GM21825 (cell line): ENCODE results near the gene AMZ2.
A peak's percentile ranks its signal among the peaks of the same experiment; 100 is the strongest.
"Not testable (repeated sequence)": the region's sequence is repeated elsewhere in the genome, so short reads cannot be mapped to it uniquely, and the experiment has no call there.

Experiments
- ATAC-seq: cut with Tn5 transposase; IDR thresholded peaks from one replicate; pipeline ENCODE4 v1.9.1; 2021; ENCODE audit warnings: mild to moderate bottlenecking, moderate library complexity; ENCODE audit not compliant: unreplicated experiment

Gene AMZ2

DNA sequence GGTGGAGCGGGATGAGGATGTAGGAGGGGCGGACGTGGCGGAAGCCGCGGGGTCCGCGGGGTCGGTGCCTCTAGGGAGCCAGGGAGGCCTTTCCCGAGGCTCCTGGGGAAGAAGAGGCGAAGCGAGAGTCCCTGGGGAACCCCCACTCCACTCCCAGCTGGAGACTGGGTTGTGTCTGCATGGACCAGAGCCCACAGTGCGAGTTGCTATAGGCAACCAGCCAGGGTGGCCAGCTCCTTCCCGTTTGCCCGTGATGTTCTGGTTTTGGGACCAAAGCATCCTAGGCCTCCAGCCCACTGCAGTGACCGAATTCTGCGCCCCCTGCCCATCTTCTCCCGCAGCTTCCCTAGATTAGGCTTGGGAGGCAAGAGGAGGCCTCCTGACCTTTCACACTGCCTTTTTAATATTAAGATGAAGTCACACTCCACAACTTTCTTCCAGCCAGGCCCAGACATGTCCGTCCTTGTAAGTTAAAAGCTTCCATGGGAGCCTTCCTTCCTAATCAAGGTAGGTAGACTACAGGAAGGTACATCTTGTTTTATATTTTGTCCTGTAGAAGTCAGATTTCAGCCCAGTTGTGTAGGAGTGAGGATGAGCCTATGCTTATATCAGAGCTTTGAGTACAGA, 469 bp downstream of the AMZ2 start:
- peak; percentile 26 for ATAC-seq

DNA sequence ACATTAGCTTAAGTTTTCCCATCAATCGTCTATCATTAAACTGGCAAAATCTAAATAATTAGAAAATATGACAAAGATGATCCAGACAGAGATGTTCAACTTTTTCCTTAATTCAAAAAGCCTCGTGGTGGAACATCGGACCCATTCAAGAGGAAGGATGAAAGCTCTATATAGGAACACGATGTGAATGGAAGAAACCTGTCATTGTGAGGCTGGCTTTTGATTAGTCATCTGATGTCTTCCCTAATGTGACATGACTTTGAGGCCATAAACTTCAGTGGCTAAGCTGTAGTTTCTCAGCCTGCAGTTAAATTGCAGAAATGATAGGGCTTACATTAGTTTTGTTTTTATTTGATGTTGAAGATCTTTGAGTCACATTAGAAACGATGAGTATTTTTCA, 1.0 kb downstream of the AMZ2 start:
- ATAC-seq, result no peak

- ATAC-seq, result no peak
Observed at GRCh38 chr17:68249354-68249765, 1.5 kb downstream of the AMZ2 start.

- ATAC-seq, result not testable (repeated sequence)
Observed at GRCh38 chr17:68253426-68253825, 5.6 kb downstream of the AMZ2 start.

DNA sequence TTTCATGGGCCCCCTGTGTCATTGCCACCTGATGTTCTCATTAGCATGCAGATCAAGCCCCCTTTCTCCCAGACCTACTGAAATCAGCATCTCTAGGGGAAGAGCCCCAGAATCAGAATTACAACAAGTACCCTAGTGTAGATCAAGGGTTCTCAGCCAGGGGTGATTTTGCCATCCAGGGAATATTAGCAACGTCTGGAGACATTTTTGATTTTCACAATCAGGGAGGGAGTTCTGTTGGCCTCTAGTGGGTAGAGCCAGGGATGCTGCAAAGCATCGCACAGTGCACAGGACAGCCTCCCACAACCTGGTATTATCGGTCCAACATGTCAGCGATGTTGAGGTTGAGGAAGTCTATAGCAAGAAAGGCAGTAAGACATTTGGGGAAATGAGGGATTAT, 7.3 kb downstream of the AMZ2 start:
- no peak for ATAC-seq

DNA sequence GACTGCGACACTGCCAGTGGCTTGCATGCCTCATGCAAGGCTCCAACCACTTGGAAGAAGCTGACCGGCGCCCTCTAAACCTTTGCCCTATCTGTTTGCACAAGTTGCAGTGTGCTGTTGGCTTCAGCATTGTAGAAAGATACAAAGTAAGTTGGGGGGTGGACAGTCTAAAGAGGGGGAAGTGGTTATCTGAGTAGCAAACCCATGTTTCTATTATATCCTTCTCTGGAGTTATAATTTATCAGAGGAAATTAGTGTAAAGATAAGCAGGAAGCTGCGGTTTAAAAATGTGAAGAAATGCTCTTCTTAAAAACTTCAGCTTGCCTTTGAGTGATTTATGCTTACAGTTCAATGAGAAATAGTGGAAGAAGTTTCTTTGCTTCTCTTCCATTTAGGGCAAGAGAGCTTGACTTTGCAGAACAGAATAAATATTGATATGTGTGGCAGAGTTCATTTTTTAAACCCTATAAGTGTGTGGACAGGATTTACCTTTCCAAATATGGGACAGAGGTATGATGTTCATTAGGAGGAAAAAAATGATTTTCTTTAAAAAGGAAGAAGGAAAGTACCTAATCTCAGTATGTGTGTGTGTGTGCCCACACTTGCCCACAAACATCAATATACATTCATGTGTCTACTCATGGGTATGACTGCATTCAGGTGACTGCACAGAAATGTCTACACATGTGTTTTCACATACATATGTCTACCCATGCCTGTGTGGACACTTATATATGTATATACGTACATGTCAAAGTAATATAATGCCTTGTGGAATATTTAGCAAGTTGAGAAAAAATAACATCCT, 8.1 kb downstream of the AMZ2 start:
- no peak for ATAC-seq

- not testable (repeated sequence) for ATAC-seq
Observed at GRCh38 chr17:68256701-68257100, 8.9 kb downstream of the AMZ2 start.

DNA sequence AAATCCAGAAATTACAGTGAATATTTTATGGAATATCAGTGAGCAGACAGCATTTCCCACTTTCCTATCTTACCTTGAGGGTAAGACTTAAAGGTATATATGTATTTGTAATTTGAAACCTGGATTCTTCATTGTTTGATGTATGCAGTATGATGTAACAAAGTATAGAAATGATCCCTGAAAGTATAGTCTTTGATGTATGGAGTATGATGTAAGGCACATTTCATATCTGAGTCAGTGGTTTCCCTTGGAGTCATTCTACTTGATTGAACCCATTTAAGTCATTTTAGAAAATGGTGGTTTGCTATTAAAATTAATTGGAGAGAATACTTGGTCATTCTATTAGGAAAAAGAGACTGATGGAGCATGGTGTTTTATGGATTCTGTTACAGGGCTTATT, 10.1 kb downstream of the AMZ2 start:
- no peak for ATAC-seq

DNA sequence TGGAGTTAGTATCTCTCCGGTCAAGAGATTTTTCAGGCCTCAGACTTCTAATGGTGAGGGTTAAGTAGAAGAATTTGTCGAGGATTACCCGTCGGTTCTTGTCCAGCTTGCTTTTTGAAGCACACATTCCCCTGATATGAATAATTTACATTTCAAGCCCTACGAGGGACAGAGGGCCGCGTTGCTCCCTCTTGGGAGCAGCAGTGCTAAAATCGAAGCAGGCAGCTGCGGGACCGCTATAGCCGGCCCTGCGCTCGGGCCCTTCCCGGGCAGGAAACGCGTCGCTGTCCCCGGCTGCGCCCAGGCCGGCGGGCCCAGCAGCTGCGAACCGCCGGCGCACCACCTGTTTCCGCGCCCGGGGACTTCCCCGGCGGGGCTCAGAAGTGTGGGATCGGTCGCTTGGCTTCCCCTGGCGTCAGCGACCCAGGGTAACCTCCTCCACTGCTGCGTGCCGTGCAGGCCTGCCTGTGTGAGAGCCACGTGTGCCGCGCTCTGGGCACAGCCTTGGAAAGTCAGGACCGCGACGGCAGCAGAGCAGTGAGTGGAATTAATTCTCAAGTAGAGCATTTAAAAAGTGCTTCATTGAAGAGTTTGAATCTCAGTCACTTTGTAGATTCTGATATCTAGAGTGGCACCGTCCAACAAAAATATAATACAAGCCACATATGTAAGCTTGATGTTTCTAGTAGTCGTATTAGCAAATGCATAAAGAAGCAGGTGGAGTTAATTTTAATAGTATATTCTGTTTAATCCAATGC, 11.2 kb downstream of the AMZ2 start:
- ATAC-seq, result peak; percentile 91

DNA sequence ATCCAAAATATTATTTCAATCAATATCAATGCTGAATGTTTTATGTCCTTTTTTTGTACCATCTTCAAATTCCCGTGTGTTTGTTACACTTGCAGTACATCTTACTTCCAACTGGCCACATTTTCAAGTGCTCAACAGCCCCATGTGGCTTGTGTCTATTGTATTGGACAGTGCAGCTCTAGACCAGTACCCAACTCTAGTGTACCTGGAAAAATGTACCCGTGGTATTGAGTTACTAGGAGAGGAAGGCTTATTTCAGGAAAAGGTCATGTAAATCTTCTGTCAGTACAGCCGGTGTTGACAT, 11.8 kb downstream of the AMZ2 start:
- not testable (repeated sequence) for ATAC-seq

GRCh38 chr17:68260051-68260762, 12.4 kb downstream of the AMZ2 start:
- ATAC-seq, result no peak

DNA sequence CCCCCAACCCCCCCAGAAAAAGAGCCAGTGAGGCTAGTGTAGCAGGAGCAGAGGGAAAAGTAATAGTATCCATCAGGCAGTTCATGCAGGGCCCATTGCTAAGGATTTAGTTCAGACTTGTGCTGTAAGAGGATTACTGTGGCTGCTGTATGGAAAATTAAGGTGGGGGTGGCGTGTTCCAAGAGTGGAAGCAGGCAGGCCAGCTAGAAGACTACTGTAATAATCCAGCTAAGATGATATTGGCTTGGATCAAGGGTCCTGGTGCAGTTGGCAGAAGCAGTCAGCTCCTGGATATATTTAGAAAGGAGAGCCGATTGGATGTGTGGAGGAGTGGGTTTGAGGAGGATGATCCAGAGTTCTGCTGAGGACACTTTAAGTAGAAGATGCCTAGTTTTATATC, 14.6 kb downstream of the AMZ2 start:
- not testable (repeated sequence) for ATAC-seq

DNA sequence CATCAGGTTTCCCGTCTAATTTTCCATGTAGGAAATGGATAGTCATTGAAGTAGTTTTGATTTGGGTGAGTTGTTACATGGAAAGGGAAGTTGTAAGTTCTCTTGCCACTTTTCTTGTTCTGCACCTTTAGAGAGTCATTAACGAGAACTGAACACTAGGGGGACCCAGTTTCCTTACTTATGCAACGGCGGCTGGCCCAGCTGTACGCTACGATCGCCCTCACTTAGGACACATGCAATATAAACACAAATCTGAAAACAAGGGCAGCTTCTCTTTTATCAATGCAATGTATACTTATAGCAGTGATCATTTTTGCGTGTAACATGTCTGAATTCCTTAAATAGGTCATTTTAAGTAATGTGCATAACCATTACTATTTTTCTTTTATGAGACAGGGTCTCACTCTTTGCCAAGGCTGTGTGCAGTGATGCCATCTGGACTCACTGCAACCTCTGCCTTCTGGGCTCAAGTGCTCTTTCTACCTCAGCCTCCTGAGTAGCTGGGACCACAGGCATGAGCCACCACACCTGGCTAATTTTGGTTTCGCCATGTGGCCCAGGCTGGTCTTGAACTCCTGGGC, 15.3 kb downstream of the AMZ2 start:
- not testable (repeated sequence) for ATAC-seq

GRCh38 chr17:68265833-68266232, 18.0 kb downstream of the AMZ2 start:
- ATAC-seq, result not testable (repeated sequence)

GRCh38 chr17:68273722-68274121, 25.9 kb downstream of the AMZ2 start:
- no peak for ATAC-seq

DNA sequence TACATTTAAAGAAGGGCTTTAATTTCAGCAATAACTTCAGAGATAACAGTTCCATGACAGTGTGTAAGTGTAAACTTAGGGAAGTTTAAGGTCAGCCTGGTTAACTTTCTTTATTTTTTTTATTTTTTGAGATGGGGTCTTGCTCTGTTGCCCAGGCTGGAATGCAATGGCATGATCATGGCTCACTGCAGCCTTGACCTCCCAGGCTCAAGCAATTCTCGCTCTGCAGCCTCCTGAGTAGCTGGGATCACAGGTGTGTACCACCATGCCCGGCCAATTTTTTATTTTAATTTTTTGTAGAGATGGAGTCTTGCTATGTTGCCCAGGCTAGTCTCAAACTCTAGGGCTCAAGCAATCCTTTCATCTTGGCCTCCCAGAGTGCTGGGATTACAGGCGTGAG, 28.5 kb downstream of the AMZ2 start:
- not testable (repeated sequence) for ATAC-seq

DNA sequence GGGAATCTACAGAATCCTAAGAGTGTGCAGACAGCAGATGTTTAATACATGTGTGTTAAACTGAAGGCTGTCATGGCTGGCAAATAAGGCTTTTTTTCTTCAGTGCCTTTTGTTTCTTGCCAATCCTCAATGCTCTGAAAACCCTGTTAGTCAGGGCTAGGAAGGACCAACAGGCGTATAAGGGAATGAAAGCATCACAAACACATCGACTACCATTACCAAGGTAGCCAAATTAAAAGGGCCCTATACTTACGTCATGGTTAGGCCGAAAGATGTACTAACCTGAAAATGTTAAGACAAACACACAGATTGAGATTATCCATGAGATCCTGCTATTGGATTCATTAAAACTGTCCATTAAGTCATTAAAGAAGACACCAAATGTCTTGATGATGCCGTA, 30.0 kb downstream of the AMZ2 start:
- ATAC-seq, result no peak

GRCh38 chr17:68281965-68282364, 34.1 kb downstream of the AMZ2 start:
- not testable (repeated sequence) for ATAC-seq

DNA sequence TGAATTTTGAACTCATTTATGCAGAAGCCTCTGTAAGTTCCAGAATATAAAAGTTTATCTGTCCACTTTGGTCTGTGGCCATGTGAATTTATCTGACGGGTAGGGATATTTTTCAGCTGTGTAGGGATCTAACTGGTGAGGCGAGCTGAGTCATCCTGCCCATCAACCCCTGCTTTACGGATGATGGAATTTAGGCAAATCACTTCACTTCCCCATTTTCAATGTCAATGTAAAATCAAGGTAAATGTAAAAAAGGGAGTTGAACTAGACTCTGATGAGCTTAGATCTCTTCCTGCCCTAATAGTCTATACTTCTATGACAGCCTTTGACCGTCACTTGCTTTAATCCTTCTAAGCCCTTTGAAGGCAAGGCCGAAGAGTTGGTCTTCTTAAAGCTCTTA, 40.5 kb downstream of the AMZ2 start:
- no peak for ATAC-seq

GRCh38 chr17:68288804-68289203, 41.0 kb downstream of the AMZ2 start:
- ATAC-seq, result no peak

- no peak for ATAC-seq
Observed at GRCh38 chr17:68289473-68289872, 41.6 kb downstream of the AMZ2 start.
